LoVo (cell line): ENCODE measurements around the gene ASCC1.
A peak's percentile ranks its signal among the peaks of the same experiment; 100 is the strongest.
"Not testable (repeated sequence)": the region's sequence is repeated elsewhere in the genome, so short reads cannot be mapped to it uniquely, and the experiment has no call there.

Experiments used
- DNase-seq: peaks from one replicate; pipeline ENCODE4 v3.0.0-alpha.2; 2016; ENCODE audit warnings: low spot score

ASCC1 gene, protein sequence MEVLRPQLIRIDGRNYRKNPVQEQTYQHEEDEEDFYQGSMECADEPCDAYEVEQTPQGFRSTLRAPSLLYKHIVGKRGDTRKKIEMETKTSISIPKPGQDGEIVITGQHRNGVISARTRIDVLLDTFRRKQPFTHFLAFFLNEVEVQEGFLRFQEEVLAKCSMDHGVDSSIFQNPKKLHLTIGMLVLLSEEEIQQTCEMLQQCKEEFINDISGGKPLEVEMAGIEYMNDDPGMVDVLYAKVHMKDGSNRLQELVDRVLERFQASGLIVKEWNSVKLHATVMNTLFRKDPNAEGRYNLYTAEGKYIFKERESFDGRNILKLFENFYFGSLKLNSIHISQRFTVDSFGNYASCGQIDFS

DNA sequence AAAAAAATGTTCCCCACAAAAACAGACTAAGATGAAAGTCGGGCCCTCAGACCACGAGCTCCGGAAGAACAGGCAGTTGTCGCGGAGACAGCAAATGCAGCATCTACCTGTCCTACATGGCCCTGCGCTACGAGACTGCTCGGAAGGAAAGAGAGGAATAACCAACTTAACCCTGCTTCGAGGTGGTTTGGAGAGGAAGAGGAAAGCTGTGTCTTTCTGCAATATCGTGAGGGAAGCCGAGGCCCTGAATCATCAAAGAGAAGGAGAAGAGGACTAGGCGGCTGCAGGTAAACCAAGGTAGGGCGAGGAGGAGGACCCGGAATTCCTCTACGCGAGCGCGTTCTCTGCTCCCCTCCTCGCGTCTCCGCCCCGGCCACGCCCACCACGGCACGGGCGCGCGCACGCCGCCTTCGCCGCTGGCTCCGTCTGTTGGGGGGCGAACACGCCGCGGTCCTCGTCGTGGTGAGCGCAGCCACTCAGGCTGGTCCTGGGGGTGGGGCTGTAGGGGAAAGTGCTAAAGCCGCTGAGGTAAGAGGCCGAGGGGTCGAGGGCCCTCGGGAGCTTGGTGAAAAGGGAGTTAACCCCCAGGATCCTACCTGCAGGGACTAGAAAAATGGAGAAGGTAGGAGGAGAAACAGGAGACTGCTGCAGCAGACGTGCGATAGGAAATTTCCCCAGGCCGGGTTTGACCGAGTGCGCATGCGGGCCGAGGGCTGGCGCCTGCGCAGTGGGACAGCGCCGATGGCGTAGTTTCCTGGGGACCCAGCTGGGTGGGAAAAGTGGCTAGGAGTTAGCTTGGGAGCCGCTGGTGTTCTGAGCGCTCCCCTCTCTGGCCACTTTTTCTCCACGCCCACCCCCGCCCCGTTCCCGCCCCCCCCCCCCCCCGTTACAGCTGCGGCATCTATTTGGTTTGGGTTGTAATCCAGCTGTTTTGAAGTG lies at the start of gene ASCC1, which contains the start of gene ANAPC16:
Gene ASCC1 (minus strand): TSS at position 666 of the 939 bp plus-strand sequence. CDS start 2,978 bp downstream, outside the sequence.
Gene ANAPC16 (plus strand): TSS at position 402 of the 939 bp plus-strand sequence. CDS start 7,903 bp downstream, outside the sequence.
- DNase-seq, result peak; percentile 92

DNA sequence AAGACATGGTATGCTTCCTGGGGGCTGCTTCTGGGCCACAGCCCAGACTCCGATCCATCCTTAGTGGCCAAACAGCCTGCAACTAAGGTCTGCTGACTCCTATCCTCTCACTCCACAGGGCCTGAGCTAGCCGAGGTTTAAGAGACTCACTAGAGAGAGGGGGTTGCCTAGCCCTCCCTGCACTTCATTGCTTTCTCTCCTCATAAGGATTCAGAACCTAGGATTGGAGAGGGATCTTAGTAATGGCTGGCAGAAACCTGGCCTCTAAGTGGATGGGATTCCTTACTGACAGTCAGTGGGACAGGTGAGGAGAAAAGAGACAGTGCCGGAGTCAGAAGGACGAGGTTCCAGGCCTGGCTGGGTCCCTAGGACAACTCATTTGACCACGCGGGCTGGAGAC lies 49.4 kb upstream of the ASCC1 start:
- no peak for DNase-seq

DNA sequence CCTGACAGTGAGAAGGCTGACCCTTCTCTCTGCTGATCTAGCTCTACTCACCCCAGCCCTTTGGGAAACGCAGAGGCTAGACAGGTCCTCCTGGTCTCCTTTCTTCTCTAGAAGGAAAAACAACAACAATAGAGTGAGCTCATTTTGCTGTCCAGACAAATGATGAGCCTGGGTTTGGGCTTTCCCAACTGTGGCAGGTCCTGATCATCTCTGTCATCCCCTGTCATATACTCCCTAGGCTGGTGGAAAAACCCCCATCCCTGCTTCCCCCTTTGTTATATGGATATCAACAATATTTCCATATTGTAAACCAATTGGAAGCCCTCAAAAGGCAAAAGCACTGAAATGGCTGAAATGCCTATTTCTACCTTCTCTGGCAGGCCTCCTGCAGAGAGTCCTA lies 48.5 kb upstream of the ASCC1 start:
- DNase-seq, result no peak

DNA sequence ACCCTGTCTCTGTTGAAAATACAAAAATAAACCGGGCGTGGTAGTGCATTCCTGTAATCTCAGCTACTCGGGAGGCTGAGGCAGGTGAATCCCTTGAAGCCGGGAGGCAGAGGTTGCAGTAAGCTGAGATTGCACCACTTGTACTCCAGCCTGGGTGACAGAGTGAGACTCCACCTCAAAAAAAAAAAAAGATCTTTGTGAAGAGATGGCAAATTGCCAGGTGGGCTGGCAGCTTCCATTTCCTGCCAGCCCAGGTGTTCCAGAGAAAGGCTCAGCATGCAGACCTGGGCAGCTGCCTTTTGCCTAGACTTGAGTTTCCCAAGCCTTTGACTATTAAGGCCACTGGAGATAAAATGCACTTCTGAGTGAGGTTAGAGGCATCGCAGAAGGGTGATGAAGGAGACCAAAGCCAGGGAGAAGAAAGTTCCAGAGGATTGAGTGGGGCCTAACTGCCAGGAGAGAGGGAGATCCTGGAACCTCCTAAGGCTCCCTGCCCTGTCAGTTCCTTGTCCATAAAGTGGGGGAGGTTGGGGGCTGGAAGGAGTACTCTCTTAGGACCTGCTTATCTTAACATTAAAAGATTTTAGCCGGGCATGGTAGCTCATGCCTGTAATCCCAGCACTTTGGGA lies 47.7 kb upstream of the ASCC1 start:
- peak; percentile 91 for DNase-seq

DNA sequence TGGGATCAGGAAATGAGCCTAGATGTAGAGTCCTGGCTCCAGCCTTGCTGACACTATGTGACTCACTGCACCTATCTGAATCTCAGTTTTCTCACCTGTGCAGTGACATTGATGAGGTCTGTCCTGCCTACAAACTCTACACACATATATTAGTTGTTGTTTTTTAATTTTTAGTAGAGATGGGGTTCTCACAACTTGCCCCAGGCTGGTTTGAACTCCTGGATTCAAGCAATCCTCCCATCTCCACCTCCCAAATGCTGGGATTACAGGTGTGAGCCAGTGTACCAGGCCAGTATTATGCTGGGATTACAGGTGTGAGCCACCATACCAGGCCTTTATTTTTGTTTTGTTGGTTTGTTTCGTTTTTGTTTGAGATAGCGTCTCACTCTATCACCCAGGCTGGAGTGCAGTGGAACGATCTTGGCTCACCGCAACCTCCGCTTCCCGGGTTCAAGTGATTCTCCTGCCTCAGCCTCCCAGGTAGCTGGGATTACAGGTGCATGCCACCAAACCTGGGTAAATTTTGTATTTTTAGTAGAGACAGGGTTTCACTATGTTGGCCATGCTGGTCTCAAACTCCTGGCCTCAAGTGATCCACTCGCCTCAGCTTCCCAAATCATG lies 45.8 kb upstream of the ASCC1 start:
- DNase-seq, result peak; percentile 60

DNA sequence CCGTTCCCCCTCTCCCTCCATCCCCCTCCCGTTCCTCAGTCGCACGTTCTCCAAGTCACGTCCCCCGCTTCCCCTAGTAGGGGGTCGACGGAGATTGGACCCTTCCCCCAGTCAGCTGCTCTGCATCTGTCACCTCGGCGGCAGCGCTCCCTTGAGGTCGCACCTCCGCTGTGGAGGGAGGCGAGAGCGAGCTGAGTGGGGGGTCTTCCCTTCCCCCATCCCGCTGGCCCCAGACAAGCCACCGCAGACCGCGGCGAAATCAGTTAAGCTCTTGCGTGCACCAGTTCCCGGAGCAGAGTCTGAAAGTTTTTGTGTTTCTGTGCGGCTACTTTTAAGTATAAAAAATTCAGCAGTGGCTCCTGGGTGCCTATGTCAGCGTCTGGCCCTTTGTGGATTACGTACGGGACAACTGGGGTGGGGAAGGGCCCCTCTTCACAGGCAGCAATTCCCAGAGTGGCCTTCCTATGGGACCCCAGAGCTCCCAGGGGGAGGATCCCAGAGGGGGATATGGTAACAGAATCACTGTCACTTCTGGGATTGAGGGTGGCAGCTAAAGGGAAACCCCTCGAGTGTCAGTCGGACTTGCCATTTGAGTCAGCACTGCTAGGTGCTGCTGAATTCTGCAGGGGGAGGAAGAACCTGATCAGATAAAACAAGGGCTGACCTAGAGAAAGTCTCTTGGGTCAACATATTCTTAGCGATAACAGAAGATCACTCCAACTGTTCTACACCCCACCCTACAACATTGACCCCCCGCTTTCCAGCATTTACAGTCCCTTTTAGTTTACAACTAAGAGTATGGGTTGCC lies 45.1 kb upstream of the ASCC1 start:
- DNase-seq, result no peak

DNA sequence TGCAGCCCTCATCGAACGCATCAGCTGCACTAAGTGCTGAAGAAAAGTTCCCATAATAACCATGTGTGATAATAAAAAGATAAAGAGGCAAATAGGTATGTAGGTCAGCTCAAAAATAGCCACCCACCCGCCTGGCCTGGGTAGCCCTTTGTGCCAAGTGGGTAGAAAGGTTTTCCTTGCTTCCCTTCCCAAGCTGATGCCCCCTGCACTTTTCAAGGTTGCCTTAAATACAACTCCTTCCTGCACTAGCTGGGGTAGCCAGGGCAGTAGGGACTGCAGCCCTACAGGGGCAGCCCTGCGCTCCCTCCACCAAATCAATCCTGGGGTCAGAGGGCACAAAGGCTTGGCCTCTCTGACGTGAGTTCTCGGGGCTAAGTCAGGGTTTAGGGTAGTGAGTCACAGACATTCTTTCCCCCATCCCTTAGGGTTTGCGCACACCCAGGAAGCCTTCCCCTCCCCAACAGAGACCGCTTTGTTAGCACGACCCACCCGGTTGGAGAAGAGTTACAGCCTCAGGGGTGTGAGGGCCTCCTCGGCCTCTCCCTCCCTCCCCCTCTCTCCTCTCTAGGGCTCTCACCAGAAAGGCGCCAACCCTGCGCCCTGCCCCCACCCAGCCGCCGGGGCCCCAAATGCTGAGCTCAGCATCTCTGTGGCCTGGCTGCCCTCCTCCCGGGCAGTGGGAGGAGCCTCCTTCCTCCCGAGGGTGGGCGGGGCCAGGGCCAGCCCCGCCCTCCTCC lies 44.3 kb upstream of the ASCC1 start:
- peak; percentile 89 for DNase-seq

DNA sequence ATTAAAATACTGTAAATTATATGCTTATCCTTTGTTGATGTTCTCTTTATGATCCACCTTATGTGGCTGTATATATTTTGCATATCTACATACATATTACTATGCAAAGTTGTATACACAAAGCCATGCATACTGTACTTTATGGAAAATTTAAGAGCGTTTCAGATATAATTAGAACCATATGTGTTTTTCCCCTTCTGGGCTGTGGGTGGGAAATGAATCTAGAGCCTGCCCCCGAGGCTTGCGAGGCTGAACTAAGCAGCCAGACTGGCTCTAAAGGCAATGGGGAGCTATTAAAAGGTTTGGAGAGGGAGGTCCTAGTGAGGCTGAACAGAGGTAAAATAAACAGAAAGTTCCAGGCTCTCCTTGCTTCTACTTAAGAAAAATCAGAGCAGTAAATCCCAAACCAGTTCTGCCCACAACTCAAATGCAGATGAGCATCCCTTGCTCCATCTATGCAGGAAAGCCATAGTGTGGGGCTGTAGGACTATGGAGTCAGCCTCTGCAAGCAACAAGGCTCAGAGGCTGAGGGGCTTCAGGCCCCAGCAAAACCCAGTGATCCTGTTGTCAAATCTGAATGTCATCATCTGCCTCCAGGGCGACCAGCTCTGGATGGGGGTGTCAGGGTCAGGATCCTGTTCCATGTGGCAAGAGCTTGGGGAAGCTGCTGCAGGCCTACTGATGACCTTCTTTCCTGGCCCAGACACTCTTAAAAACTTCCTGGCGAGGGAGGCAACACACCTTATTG lies 43.6 kb upstream of the ASCC1 start:
- no peak for DNase-seq

DNA sequence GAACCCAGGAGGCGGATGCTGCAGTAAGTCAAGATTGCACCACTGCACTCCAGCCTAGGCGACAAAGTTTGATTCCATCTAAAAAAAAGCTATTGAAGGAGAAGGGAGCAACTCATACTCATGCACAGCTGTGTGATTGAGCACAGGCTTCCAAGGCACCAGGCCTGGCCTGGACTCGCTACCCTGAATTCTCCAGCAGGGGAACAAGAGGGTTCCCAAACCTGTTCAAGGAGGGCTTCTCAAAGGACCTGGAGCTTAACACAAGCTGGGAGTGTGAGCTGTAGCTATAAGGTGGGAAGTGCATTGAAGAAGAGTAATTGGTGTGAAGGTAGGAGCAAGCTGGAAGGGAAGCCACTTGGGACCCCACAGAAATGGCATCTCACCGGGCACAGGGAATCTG lies 42.5 kb upstream of the ASCC1 start:
- no peak for DNase-seq

DNA sequence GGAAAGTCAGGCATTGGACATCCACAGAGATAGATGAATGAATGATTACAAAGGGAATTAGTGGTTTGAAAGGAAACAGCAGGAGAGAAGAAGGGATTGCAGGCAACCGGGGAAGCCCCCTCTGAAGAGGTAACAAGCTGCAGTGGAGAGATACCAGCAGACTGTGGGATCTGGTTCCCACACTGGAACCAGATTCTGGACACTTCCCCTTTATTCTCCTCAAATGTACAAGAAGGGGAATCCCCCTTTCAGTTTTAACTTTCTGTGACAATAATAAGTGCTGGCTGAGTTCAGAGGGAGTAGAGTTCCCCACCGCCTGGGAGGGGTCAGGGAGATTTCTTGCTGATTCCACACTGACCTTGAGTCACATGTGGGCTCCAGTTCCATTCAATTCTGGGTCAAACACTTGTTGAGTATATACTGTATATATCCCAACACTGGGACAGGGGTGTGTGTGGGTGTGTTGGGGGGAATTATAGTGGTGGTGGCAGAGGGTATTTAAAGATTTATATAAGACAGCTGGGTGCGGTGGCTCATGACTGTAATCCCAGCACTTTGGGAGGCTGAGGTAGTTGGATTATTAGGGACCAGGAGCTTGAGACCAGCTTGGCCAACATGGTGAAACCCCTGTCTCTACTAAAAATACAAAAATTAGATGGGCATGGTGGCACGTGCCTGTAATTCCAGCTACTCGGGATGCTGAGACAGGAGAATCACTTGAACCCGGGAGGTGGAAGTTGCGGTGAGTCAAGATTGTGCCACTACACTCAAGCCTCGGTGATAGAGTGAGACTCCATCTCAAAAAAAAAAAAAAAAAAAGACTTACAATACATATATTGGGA lies 41.2 kb upstream of the ASCC1 start:
- no peak for DNase-seq

DNA sequence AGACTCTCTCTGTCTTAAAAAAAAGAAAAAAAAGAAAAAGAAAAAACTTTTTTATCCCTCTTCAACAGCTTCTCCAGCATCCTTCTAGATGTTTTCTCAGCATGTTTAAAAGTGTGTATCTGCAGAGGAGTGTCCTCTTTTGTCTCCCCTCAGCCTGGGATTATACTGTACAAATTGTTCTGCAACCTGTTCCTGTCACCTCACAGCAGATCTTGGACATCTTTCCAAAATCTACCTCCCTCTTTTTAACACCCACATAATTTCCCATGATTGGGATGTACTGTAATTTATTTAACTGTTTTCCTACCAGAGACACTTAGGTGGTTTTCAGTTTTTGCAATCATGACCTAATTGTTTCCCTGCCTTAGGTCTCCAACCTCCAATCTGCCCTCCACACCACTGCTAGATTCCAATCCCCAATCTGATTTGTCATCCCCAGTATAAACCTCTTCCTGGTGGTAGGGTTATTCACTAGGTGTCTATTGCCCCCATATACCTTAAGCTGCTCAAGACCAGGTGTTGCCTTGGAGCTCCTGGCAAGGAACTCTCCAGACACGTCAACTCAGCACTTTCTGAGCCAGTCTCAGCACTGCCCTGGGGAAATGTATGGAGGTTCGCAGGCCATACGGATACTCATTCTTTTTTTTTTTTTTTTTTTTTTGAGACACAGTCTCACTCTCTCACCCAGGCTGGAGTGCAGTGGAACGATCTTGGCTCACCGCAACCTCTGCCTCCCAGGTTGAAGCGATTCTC lies 40.1 kb upstream of the ASCC1 start:
- DNase-seq, result no peak

DNA sequence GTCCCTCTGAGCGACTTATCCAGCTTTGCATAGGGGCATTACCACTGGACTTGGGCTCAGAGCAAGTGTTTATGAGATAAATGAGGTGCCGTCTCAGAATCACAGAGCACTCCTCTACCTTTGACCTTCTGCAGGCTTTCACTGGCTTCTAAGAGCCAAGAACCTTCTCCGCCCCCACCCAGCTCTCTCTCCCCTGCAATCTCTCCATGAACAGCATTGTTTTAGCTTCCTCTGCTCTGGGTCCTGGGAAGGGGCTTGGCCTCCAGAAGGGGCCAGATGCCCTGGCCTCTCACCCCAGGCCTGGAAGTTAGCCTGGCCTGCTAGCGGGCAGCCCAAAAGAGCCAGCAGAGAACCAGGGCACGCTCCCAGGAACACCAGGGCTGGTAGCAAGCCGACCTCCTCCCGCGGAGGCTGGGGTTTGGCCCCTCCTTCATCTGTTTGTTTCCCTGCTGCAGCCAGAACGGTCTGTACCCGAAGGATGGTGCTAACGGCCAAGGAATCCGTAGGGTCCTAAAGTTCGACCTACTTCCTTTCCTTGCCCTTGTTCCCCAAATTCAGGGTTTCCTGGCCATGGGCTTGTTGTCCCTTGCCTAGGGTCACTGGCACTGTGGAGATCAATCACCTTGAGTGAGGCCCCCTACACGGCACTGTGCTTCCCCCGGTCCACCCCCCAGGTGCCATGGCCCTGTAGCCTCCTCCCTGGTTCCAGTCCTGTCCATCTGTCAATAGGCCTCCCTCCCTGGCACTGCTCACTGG lies 38.9 kb upstream of the ASCC1 start:
- no peak for DNase-seq

DNA sequence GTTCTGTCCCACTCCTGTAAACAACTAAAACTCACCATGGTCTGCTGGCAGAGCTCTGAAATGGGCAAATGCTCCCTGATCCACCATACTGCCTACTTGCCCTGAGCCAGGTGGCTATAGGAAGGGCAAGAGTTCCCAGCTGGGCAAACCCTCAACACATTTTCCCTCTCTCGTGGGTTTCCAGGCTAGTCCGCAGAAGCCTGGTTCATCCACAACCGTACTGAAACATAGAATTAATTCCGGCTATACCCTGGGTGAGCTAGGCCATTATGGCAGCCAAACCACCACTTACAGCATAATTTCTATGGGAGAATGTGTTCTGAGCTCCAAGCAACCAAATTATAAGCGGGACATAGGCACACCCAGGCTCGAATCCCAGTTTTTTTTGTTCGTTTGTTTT lies 37.5 kb upstream of the ASCC1 start:
- DNase-seq, result no peak

DNA sequence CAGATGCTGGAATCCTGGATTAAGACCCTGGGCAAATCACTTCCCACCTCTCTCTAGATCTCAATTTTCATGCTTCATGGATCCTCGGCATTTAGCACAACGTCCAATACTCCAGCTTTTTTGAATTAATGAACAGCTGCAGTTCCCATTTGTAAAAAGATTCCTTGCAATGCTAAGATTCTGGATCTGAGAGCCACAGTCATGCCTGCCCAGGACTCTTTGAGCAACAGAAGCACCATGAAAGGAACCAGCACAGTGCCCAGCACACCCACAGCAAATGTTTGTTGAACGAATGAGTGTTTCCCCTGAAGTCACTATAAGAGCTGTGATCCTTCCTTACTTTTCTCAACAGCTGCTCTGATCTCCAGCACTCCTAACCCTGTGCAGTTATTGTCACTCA lies 36.9 kb upstream of the ASCC1 start:
- DNase-seq, result no peak

DNA sequence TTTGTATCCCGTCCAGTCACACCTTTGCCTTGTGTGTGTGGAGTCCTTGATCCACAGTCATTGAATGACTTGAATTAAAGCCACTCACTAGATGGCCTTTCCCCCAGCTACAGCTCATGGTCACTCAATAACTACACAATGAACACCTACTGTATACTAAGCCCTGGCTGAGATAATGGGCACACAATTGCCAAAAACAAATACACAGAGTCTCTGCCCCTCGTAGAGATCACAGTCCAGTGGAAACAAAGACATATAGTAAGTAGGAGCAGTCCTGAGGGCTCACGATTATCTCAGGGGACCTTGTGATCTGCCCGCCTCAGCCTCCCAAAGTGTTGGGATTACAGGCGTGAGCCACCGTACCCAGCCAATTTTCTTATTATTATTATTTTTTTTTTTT lies 35.6 kb upstream of the ASCC1 start:
- DNase-seq, result no peak

DNA sequence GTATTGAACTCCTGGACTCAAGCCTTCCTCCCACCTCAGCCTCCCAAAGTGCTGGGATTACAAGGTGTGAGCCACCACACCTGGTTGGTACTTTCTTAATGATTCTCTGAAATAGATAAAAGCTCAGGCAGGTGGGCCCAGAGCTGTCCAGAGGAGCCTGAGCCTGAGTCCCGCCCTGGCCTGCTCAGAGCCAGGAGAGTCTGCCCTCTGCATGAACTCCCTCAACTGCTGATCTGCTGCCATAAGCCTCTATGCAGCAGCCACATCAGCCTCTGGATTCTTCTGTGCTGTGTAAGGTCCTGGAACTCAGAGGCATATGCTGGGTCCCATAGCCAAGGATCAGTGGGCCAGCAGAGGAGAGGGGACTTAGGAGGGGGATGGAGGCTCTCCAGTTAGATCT lies 34.6 kb upstream of the ASCC1 start:
- no peak for DNase-seq

DNA sequence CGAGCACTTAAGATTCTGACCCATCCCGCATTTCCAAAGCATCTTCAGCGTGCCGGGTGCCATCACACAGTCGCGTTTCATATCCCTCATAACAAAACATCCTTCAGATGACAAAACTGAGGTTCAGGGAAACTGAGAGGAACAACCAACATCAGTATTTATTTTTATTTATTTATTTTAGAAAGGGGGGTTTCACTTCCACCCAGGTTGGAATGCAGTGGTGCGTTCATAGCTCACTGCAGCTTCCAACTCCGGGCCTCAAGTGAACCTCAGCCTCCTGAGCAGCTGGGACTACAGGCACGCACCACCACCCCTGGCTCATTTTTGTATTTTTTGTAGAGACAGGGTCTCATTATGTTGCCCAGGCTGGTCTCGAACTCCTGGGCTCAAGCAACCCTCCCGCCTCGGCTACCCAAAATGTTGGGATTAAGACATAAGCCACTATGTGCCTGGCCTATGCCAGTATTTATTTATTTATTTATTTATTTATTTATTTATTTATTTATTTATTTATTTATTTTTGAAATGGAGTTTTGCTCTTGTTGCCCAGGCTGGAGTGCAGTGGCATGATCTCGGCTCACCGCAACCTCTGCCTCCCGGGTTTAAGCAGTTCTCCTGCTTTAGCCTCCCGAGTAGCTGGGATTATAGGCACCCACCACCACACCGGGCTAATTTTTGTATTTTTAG lies 33.2 kb upstream of the ASCC1 start:
- DNase-seq, result not testable (repeated sequence)
